Rectal smooth muscle tissue (tissue), 1 donor: ENCODE results near the gene COL6A2.
A peak's percentile ranks its signal among the peaks of the same experiment; 100 is the strongest.

Experiments
- H3K27ac ChIP-seq: one replicate; pipeline ENCODE4 v1.7.0; 2013; ENCODE audit warnings: low read depth, low read length, inconsistent platforms
- H3K27me3 ChIP-seq: one replicate; pipeline ENCODE4 v1.7.0; 2013; ENCODE audit warnings: low read length; ENCODE audit not compliant: control insufficient read depth, insufficient read depth
- H3K36me3 ChIP-seq: one replicate; pipeline ENCODE4 v1.7.0; 2013; ENCODE audit warnings: low read length; ENCODE audit not compliant: control insufficient read depth, insufficient read depth
- H3K4me1 ChIP-seq: one replicate; pipeline ENCODE4 v1.7.0; 2013; ENCODE audit warnings: low read length; ENCODE audit not compliant: control insufficient read depth, insufficient read depth
- H3K4me3 ChIP-seq: one replicate; pipeline ENCODE4 v1.7.0; 2013; ENCODE audit warnings: low read length
- H3K9ac ChIP-seq: one replicate; pipeline ENCODE4 v1.7.0; 2013; ENCODE audit warnings: low read length

COL6A2 gene

DNA sequence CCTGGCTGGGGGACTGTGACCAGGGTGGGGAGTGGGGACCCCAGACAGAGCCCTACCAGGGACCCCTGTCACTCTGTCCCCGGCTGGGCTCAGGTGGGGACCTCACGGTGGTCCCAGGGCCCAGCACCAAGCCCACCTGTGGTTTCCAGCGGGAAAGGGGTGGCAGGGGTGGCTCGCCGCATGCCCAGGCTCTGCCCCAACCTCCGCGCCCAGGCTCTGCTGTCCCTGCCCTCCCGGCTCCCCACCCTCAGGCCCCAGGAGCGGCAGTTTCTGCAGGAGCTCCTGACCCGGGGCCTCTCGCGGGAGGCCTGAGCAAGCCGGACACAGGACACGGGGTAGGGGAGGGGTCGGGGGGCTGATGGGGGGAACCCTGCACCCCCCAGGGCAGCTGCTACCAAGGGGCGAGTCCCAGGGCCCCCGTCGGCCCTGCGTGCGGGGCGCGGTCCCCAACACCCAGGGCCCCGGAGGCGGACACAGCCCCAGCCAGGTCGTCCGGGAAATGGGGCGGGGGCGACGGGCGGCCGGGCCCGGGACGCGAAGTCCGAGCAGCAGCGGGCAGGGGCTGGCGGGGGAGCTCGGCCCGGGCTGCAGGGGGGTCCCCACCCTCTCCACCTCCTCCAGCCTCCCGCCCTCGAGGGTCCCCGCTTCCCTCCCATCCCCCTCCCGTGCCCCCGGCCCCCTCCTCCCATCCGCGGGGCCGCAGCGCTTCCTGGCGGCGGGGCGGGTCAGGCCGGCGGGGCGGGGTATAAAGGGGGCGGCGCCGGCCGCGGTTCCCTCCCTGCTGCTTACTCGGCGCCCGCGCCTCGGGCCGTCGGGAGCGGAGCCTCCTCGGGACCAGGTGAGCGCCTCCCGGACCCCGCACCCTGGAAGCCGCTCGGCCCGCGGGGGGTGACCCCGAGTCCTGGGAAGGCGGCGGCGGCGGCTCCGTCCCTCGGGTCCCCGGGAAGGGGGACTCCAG lies at the start of gene COL6A2:
TSS of gene COL6A2 (plus strand) at position 777 of the 958 bp plus-strand sequence.
- Histone ChIP-seq H3K27ac (peak within 1 kb of the TSS; percentile 99), H3K4me3 (peak within 1 kb of the TSS; percentile 69), H3K4me1 (peaks cover 25% of the 10 kb centered on the region), H3K36me3 (no peaks in the 10 kb centered on the region), H3K9ac (peak within 1 kb of the TSS; percentile 62), H3K27me3 (no peaks in the 10 kb centered on the region)

DNA sequence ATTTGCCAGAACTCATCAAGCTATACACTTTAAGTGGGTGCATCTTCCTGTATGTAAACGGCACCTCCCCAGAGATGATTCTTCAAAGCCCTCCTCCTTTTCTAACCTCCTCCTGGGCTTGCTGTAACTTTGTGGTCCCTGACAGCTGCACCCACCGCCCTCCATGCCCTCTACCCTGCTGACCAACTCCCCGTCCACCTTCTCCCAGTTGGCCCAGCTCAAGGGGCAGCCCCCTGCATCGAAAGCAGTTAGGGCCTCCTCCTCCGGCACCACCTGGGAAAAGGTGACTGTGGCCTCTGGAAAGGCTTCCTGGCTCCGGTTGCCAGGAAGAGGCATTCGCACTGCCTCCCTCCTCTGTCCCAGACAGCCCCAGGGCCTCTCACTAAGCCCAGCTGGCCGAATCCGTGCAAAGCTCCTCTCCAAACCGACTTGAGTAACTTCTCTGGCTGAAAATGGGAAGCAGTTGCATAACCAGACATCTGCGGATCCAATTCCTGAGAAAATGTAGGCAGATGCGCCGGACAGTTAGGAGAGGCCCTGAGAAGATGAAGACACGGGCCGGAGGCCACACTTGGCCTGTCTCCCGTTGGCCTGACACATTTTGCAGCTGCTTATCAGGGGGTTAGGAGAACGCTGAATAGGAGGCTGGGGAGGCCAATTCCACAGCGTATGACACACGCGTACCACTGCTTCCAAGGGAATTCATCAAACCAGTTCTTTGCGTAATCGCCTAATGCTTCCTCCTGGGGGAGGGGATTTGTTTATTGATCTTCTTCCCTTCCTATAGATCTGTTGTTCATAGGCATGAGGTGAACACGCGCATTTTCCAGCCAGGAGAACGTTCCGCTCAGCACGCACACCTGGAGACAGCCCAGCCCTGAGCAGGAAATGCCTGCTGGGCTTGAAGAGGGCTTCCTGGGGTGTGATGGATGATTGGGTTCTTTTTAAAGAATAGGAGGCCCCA lies 48.7 kb upstream of the COL6A2 start:
- H3K4me3 ChIP-seq, result no peak overlapping the region
- no peak overlapping the region for H3K9ac ChIP-seq
- peaks cover 12% of the 10 kb centered on the region for H3K4me1 ChIP-seq
- no peaks in the 10 kb centered on the region for H3K27me3 ChIP-seq
- H3K27ac ChIP-seq, result peak overlapping the region; percentile 84
- no peaks in the 10 kb centered on the region for H3K36me3 ChIP-seq

DNA sequence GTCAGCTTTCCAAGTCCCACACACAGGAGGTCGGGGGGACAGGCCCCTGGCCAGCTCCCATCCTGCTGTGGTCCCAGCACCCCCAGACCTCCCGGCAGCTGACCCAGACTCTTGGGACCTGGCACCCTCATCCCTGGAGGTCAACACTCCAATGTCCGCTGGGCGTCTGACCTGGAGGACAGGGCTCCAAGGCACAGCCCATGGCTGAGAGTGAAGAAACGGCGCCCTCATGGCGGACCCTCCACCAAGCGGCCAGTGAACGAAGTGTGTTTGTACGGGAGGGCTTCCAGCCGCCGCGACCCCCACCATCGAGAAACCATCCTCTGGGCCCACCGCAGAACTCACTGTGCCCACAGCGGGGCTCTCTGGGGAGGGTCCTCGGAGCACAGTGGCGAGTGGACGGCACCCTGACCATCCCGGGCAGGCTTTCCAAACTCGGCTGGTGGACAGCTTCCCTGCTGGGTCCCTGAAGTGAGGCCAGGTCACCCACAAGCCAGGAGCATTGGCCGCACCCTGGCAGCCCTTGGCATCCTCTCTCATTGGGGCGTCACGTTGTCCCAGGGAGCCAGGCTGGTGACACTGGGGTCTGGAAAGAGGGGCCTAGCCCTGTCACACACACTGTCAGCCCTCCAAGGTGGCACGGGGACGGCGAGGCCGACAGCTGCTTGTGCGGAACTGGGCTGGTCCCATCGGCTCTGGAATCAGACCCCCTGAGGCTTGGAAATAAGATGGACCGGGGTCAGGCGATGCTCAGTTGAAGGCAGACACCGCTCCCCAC lies 47.8 kb upstream of the COL6A2 start:
- Histone ChIP-seq H3K9ac (no peak overlapping the region), H3K4me3 (no peak overlapping the region), H3K27ac (peak overlapping the region; percentile 84), H3K4me1 (peaks cover 16% of the 10 kb centered on the region), H3K36me3 (no peaks in the 10 kb centered on the region), H3K27me3 (no peaks in the 10 kb centered on the region)

DNA sequence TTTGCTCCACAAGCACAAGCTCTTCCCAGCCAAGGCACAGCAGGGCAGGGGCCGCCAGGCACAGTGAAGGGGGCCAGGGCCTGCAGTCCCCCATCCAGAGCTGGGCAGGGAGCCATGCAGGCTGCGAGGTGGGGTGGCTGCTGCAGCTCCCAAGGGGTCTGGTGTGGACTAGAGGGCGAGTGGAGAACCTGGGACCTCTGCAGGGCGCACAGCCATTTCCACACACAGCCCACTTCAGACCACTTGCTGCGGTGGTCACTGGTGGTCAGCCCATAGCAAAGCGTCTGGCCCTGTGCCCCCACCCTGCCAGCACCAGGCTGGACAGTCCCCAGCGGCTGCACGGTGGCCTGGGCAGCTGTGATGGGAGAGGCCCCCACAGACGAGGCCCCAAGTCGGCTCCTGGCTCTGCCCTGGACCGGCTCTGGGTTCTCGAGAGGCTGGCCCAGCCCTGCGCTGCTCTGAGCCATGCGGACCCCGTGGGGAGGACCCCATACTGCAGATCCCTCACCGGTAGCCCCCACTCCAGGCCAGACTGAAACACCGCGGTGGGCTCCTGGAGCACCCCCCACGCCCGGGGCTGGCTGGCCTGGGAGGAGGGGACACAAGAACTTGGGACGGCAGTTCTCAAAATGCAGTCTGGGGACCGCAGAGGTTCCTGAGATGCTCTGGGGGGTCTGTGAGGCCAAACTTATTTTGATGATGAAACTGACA lies 47.1 kb upstream of the COL6A2 start:
- Histone ChIP-seq H3K9ac (no peak overlapping the region), H3K27ac (peak overlapping the region; percentile 84)

DNA sequence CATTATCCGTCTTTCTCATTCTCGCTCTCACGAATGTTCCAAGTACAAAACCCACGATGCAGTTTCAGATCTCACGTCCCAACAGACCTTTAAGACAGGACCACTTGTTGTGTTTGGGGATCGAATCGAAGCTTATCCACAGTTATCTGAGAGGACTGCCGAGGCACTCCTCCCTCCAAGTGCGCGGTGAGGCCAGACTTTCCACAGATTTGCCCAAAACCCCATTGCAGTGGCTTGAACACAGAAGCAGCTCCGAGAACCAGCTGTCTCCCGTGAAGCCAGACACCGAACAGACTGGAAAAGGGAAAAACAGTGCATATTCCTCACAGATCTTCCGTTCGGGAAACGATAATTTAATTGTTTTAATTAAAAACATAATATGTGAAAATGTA lies 46.5 kb upstream of the COL6A2 start:
- peaks cover 29% of the 10 kb centered on the region for H3K4me1 ChIP-seq
- H3K9ac ChIP-seq, result no peak overlapping the region
- no peak overlapping the region for H3K4me3 ChIP-seq
- no peaks in the 10 kb centered on the region for H3K27me3 ChIP-seq
- H3K36me3 ChIP-seq, result no peaks in the 10 kb centered on the region
- no peak overlapping the region for H3K27ac ChIP-seq

More for the DNA sequence above, 47.1 kb upstream of the COL6A2 start:
- Histone ChIP-seq H3K36me3 (no peaks in the 10 kb centered on the region), H3K27me3 (no peaks in the 10 kb centered on the region), H3K4me1 (peaks cover 24% of the 10 kb centered on the region), H3K4me3 (no peak overlapping the region)

DNA sequence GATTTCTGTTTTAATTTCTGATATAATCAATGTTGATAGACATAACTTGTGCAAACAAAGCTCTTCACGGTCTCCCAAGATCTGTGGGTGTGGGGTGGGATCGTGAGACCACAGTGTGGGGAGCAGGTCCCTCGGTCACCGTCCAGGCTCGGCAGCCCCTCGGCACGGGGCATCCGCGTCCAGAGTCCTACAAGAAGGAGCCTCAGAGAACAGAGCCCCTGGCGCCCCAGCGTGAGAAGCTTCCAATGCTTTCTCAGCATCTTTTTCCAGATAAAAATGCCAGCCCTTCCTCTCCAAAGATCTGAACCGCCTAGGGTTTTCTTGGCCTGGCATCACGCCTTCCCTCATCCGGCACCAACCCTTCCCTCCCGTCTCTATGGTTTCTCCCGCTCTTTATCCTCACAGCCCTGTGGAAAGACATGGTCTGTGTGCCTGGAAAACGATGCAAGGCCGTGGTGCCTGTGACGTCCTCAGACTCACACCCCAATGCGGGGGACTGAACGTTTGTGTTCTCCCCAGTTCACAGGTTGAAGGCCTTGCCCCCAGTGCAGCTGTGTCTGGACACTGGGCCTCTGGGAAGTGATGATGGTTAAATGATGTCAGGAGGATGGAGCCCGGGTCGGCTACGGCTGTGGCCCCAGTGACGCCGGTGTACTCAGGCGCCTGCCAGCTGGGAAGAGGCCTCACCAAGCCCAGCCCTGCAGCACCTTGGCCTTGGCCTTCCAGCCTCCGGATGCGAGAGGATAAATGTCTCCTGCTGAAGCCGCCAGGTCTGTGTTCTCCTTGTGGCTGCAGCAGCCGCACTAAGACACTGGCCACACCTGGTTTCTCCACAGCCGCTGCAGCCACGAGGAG lies 45.9 kb upstream of the COL6A2 start:
- no peak overlapping the region for H3K4me3 ChIP-seq
- no peaks in the 10 kb centered on the region for H3K27me3 ChIP-seq
- H3K36me3 ChIP-seq, result no peaks in the 10 kb centered on the region
- H3K4me1 ChIP-seq, result peaks cover 33% of the 10 kb centered on the region
- no peak overlapping the region for H3K9ac ChIP-seq
- no peak overlapping the region for H3K27ac ChIP-seq

DNA sequence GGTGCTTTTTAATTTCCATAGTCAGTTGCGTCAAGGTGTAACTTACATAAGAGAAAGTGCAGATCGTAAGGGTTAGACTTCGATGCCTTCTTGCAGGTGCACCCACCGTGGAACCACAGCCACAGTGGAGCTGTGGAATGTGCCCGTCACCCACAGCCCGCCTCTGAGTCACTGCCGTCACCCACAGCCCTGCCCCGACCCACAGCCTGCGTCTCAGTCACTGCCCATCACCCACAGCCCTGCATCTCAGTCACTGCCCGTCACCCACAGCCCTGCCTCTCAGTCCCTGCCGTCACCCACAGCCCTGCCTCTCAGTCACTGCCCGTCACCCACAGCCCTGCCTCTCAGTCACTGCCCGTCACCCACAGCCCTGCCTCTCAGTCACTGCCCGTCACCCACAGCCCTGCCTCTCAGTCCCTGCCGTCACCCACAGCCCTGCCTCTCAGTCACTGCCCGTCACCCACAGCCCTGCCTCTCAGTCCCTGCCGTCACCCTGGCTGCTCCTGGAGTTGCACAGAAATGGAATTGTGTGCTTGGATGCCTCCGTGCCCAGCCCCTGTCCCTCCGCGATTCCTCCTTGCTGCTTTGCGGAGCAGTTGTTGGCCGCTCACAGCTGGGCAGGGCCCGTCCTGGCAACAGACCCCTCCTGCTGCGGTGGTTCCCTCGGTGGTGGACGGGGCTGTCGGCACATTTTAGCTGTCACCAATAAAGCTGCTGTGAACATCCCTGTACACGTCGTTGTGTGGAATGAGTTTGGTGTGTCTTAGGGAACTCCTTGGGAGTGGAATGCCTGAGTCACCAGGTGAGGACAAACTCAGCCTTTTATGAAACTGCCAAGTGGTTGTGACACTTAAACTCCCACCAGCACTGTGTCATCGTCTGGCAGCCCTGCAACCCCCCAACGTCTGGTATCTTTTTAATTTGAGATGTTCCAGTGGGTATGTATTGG lies 44.9 kb upstream of the COL6A2 start:
- Histone ChIP-seq H3K36me3 (no peaks in the 10 kb centered on the region), H3K27ac (no peak overlapping the region), H3K9ac (no peak overlapping the region), H3K4me1 (peaks cover 41% of the 10 kb centered on the region), H3K27me3 (no peaks in the 10 kb centered on the region), H3K4me3 (no peak overlapping the region)

DNA sequence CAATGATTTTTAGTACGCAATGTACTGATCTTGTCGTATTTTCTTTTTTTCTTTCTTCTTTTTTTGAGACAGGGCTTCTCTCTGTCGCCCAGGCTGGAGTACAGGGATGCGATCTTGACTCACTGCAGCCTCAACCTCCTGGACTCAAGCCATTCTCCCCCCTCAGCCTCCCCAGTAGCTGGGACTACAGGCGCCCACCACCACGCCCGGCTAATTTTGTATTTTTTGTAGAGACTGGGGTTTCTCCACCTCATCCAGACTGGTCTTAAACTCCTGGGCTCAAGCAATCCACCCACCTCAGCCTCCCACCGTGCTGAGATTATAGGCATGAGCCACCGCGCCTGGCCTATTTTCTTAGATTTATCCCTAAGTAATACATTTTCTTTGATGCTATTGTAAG lies 43.9 kb upstream of the COL6A2 start:
- no peaks in the 10 kb centered on the region for H3K27me3 ChIP-seq
- H3K36me3 ChIP-seq, result no peaks in the 10 kb centered on the region
- H3K9ac ChIP-seq, result no peak overlapping the region
- H3K4me1 ChIP-seq, result peaks cover 36% of the 10 kb centered on the region
- no peak overlapping the region for H3K4me3 ChIP-seq
- peak overlapping the region; percentile 100 for H3K27ac ChIP-seq

DNA sequence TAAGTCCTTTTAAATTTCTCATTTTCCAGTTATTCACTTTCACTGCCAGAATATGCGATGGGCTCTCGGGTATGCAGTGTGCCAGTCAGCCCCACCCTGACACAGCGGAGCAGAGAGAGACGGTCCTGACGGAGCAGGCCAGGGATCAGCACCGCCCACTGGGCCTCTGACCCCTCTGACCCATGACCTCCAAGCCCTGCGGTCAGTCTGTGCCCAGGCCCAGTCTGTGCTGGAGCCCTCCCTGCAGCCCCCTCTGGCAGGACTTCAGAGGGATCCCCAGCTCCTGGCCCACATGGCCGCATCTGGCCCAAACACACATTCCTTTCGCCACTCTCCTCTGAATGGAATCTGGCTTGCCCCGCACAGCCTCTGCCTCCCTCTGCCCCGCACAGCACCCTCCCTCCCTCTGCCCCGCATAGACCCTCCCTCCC lies 43.4 kb upstream of the COL6A2 start:
- Histone ChIP-seq H3K9ac (no peak overlapping the region), H3K27ac (peak overlapping the region; percentile 100), H3K4me3 (no peak overlapping the region), H3K36me3 (no peaks in the 10 kb centered on the region), H3K27me3 (no peaks in the 10 kb centered on the region), H3K4me1 (peaks cover 35% of the 10 kb centered on the region)

DNA sequence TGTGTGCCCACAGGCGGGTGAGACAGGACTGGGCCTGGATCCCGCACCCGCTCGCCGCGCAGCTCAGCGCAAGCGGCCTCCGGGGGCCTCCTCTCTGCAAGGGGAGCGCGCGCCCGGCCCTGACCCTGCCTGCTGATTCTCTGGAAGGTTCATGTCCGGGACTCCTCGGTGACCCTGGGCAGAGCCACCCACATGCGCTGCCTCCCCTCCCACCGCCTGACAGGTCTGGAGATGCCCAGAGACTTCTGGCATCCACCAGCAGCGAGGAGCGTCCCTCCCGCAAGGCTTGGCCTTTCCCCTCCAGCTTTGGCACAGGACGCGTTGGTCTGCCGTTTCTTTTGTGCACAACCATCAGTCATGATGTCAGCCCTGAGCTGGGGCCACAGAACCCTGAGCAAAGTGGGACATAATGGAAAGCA lies 42.0 kb upstream of the COL6A2 start:
- H3K9ac ChIP-seq, result no peak overlapping the region
- H3K4me3 ChIP-seq, result peak overlapping the region; percentile 15
- H3K4me1 ChIP-seq, result peaks cover 39% of the 10 kb centered on the region
- H3K27ac ChIP-seq, result peak overlapping the region; percentile 100
- no peaks in the 10 kb centered on the region for H3K27me3 ChIP-seq
- no peaks in the 10 kb centered on the region for H3K36me3 ChIP-seq
